NK-92 (cell line): ENCODE data around the gene SMIM36.
"Not testable (repeated sequence)": the region's sequence is repeated elsewhere in the genome, so short reads cannot be mapped to it uniquely, and the experiment has no call there.

Source experiments
- DNase-seq: peaks from one replicate; lab custom pipeline; 2025; ENCODE audit not compliant: unreplicated experiment; lab: John Stamatoyannopoulos, UW

Gene SMIM36

GRCh38 chr17:55417411-55418268 lies 93.6 kb downstream of the SMIM36 start:
- DNase-seq = no peak

- DNase-seq = no peak
Observed at GRCh38 chr17:55416470-55417052, 94.7 kb downstream of the SMIM36 start.

- DNase-seq = no peak
Observed at GRCh38 chr17:55416000-55416399, 95.3 kb downstream of the SMIM36 start.

GRCh38 chr17:55414983-55415382 lies 96.3 kb downstream of the SMIM36 start:
- no peak for DNase-seq

- DNase-seq = no peak
Observed at GRCh38 chr17:55413825-55414489, 97.3 kb downstream of the SMIM36 start.

GRCh38 chr17:55411463-55411855 lies 99.8 kb downstream of the SMIM36 start:
- no peak for DNase-seq

GRCh38 chr17:55410722-55411462 lies 100.4 kb downstream of the SMIM36 start:
- no peak for DNase-seq

- DNase-seq = no peak
Observed at GRCh38 chr17:55409030-55409800, 102.0 kb downstream of the SMIM36 start.

- DNase-seq = no peak
Observed at GRCh38 chr17:55407641-55408566, 103.3 kb downstream of the SMIM36 start.

- DNase-seq = no peak
Observed at GRCh38 chr17:55405600-55405999, 105.7 kb downstream of the SMIM36 start.

GRCh38 chr17:55404197-55404596 lies 107.1 kb downstream of the SMIM36 start:
- DNase-seq = not testable (repeated sequence)

GRCh38 chr17:55402374-55402773 lies 108.9 kb downstream of the SMIM36 start:
- DNase-seq = no peak
